Measurements from ENCODE around the gene IL17RC.
"Not testable (repeated sequence)": the region's sequence is repeated elsewhere in the genome, so short reads cannot be mapped to it uniquely, and the experiment has no call there.

Gene IL17RC

GRCh38 chr3:9896755-9897407, 20.0 kb upstream of the IL17RC start:
- H2BK120ac ChIP-seq (ENCODE audit: insufficient read depth, low read length, poor library complexity); H3K27ac ChIP-seq (ENCODE audit: low read depth, low read length); H2BK12ac ChIP-seq (ENCODE audit: low read length); H3K9me3 ChIP-seq (ENCODE audit: insufficient read depth, low read depth, low read length); H4K8ac ChIP-seq (ENCODE audit: low read depth, low read length); H3K4me1 ChIP-seq (ENCODE audit: control insufficient read depth in 1 of 2, insufficient read depth in 2 of 2, low read length in 2 of 2); H4K12ac ChIP-seq (ENCODE audit: low read depth, low read length); H3K27me3 ChIP-seq (ENCODE audit: insufficient read depth, low read length); H3K18ac ChIP-seq (ENCODE audit: low read length); H2AK5ac ChIP-seq (ENCODE audit: low read length); H2BK5ac ChIP-seq (ENCODE audit: low read depth, low read length, poor library complexity); H3K9ac ChIP-seq (ENCODE audit: low read length); H3K4me3 ChIP-seq (ENCODE audit: low read depth, low read length); H3K23ac ChIP-seq (ENCODE audit: low read length); H3K4ac ChIP-seq (ENCODE audit: low read depth, low read length); H3K14ac ChIP-seq (ENCODE audit: low read length); H3K4me2 ChIP-seq (ENCODE audit: low read length); H3K79me2 ChIP-seq (ENCODE audit: control insufficient read depth, insufficient read depth, low read length, poor library complexity); H2AFZ ChIP-seq (ENCODE audit: insufficient read depth, low read length, poor library complexity); H4K91ac ChIP-seq (ENCODE audit: low read depth, low read length); H3K79me1 ChIP-seq (ENCODE audit: low read length): not testable (repeated sequence)
- peak; percentile 66 to 87 for DNase-seq
- no CpG with 5 or more reads among the region's 10 CpGs for WGBS (ENCODE audit: extremely low coverage, insufficient coverage, insufficient read length)
- peaks cover 6 to 12% of the 10 kb centered on the region in 2 experiments for H3K36me3 ChIP-seq (ENCODE audit: control insufficient read depth in 1 of 2, insufficient read depth in 2 of 2, low read length in 2 of 2)

- no peak overlapping the region for H3K23ac ChIP-seq (ENCODE audit: low read length)
- DNase-seq: no peak
- H2AFZ ChIP-seq (ENCODE audit: insufficient read depth, low read length, poor library complexity): no peak overlapping the region
- no peak overlapping the region for H4K12ac ChIP-seq (ENCODE audit: low read depth, low read length)
- H3K27me3 ChIP-seq (ENCODE audit: insufficient read depth, low read length): no peaks in the 10 kb centered on the region
- no peak overlapping the region for H2BK12ac ChIP-seq (ENCODE audit: low read length)
- H3K4me2 ChIP-seq (ENCODE audit: low read length): no peak overlapping the region
- H2AK5ac ChIP-seq (ENCODE audit: low read length): no peak overlapping the region
- H3K27ac ChIP-seq (ENCODE audit: low read depth, low read length): no peak overlapping the region
- no peak overlapping the region for H3K14ac ChIP-seq (ENCODE audit: low read length)
- no peak overlapping the region for H3K18ac ChIP-seq (ENCODE audit: low read length)
- H3K4me3 ChIP-seq (ENCODE audit: low read depth, low read length): no peak overlapping the region
- H3K4ac ChIP-seq (ENCODE audit: low read depth, low read length): no peak overlapping the region
- WGBS (ENCODE audit: extremely low coverage, insufficient coverage, insufficient read length): no CpG with 5 or more reads among the region's 4 CpGs
- H3K79me2 ChIP-seq (ENCODE audit: control insufficient read depth, insufficient read depth, low read length, poor library complexity): peaks cover under 1% of the 10 kb centered on the region
- H3K4me1 ChIP-seq (ENCODE audit: control insufficient read depth in 1 of 2, insufficient read depth in 2 of 2, low read length in 2 of 2): peaks cover 8 to 11% of the 10 kb centered on the region in 2 experiments
- H4K8ac ChIP-seq (ENCODE audit: low read depth, low read length): no peak overlapping the region
- H4K91ac ChIP-seq (ENCODE audit: low read depth, low read length): no peak overlapping the region
- H2BK5ac ChIP-seq (ENCODE audit: low read depth, low read length, poor library complexity): no peak overlapping the region
- H3K36me3 ChIP-seq (ENCODE audit: control insufficient read depth in 1 of 2, insufficient read depth in 2 of 2, low read length in 2 of 2): peaks cover 6 to 10% of the 10 kb centered on the region in 2 experiments
- H2BK120ac ChIP-seq (ENCODE audit: insufficient read depth, low read length, poor library complexity): no peak overlapping the region
- no peak overlapping the region for H3K9ac ChIP-seq (ENCODE audit: low read length)
- H3K79me1 ChIP-seq (ENCODE audit: low read length): no peaks in the 10 kb centered on the region
- no peaks in the 10 kb centered on the region for H3K9me3 ChIP-seq (ENCODE audit: insufficient read depth, low read depth, low read length)
These were observed 19.2 kb upstream of the IL17RC start for GRCh38 chr3:9897408-9898372.

- Histone ChIP-seq H3K79me1 (ENCODE audit: low read length) (peaks cover 4% of the 10 kb centered on the region), H3K9me3 (ENCODE audit: insufficient read depth, low read depth, low read length) (no peaks in the 10 kb centered on the region), H2BK120ac (ENCODE audit: insufficient read depth, low read length, poor library complexity) (no peak overlapping the region), H3K23ac (ENCODE audit: low read length) (no peak overlapping the region), H2AK5ac (ENCODE audit: low read length) (no peak overlapping the region), H3K14ac (ENCODE audit: low read length) (no peak overlapping the region), H3K27ac (ENCODE audit: low read depth, low read length) (no peak overlapping the region), H4K91ac (ENCODE audit: low read depth, low read length) (no peak overlapping the region), H4K8ac (ENCODE audit: low read depth, low read length) (no peak overlapping the region), H3K79me2 (ENCODE audit: control insufficient read depth, insufficient read depth, low read length, poor library complexity) (peaks cover 3% of the 10 kb centered on the region), H3K9ac (ENCODE audit: low read length) (no peak overlapping the region), H3K4me2 (ENCODE audit: low read length) (no peak overlapping the region), H3K4ac (ENCODE audit: low read depth, low read length) (no peak overlapping the region), H2AFZ (ENCODE audit: insufficient read depth, low read length, poor library complexity) (no peak overlapping the region), H2BK5ac (ENCODE audit: low read depth, low read length, poor library complexity) (no peak overlapping the region), H3K36me3 (ENCODE audit: control insufficient read depth in 1 of 2, insufficient read depth in 2 of 2, low read length in 2 of 2) (peaks cover 0 to 1% of the 10 kb centered on the region in 2 experiments), H3K18ac (ENCODE audit: low read length) (no peak overlapping the region), H4K12ac (ENCODE audit: low read depth, low read length) (no peak overlapping the region), H3K4me1 (ENCODE audit: control insufficient read depth in 1 of 2, insufficient read depth in 2 of 2, low read length in 2 of 2) (peaks cover 13 to 18% of the 10 kb centered on the region in 2 experiments), H2BK12ac (ENCODE audit: low read length) (no peak overlapping the region), H3K27me3 (ENCODE audit: insufficient read depth, low read length) (no peaks in the 10 kb centered on the region), H3K4me3 (ENCODE audit: low read depth, low read length) (no peak overlapping the region)
- no peak for DNase-seq
- WGBS (ENCODE audit: extremely low coverage, insufficient coverage, insufficient read length): no CpG with 5 or more reads among the region's 8 CpGs
These were observed 18.2 kb upstream of the IL17RC start for GRCh38 chr3:9898467-9899241.

- Histone ChIP-seq H2AFZ (ENCODE audit: insufficient read depth, low read length, poor library complexity) (no peak overlapping the region), H2BK12ac (ENCODE audit: low read length) (no peak overlapping the region), H3K9ac (ENCODE audit: low read length) (no peak overlapping the region), H4K91ac (ENCODE audit: low read depth, low read length) (no peak overlapping the region), H3K79me1 (ENCODE audit: low read length) (peaks cover 6% of the 10 kb centered on the region), H3K4me2 (ENCODE audit: low read length) (no peak overlapping the region), H4K12ac (ENCODE audit: low read depth, low read length) (no peak overlapping the region), H3K27ac (ENCODE audit: low read depth, low read length) (no peak overlapping the region), H3K79me2 (ENCODE audit: control insufficient read depth, insufficient read depth, low read length, poor library complexity) (peaks cover 3% of the 10 kb centered on the region), H3K4me3 (ENCODE audit: low read depth, low read length) (no peak overlapping the region), H3K4me1 (ENCODE audit: control insufficient read depth in 1 of 2, insufficient read depth in 2 of 2, low read length in 2 of 2) (peaks cover 13 to 21% of the 10 kb centered on the region in 2 experiments), H3K36me3 (ENCODE audit: control insufficient read depth in 1 of 2, insufficient read depth in 2 of 2, low read length in 2 of 2) (peaks cover 0 to 1% of the 10 kb centered on the region in 2 experiments), H3K4ac (ENCODE audit: low read depth, low read length) (no peak overlapping the region), H3K14ac (ENCODE audit: low read length) (no peak overlapping the region), H2AK5ac (ENCODE audit: low read length) (no peak overlapping the region), H4K8ac (ENCODE audit: low read depth, low read length) (no peak overlapping the region), H3K18ac (ENCODE audit: low read length) (no peak overlapping the region), H3K9me3 (ENCODE audit: insufficient read depth, low read depth, low read length) (no peaks in the 10 kb centered on the region), H2BK5ac (ENCODE audit: low read depth, low read length, poor library complexity) (no peak overlapping the region), H3K23ac (ENCODE audit: low read length) (no peak overlapping the region), H2BK120ac (ENCODE audit: insufficient read depth, low read length, poor library complexity) (no peak overlapping the region), H3K27me3 (ENCODE audit: insufficient read depth, low read length) (no peaks in the 10 kb centered on the region)
- DNase-seq: peak in 1 of 2 donors; percentile 59
- no CpG with 5 or more reads among the region's 3 CpGs for WGBS (ENCODE audit: extremely low coverage, insufficient coverage, insufficient read length)
These were observed 17.6 kb upstream of the IL17RC start for GRCh38 chr3:9899289-9899791.

All from trophoblast cell (in vitro differentiated cells and primary cell).